Measurements from ENCODE around the gene ENKUR. TPM values are rescaled to one million over a fixed set of nuclear protein-coding genes. Genes with fewer than 3 reads are reported as not detected.
"Not testable (repeated sequence)": the region's sequence is repeated elsewhere in the genome, so short reads cannot be mapped to it uniquely, and the experiment has no call there.

The ENKUR gene
- total RNA-seq, 1 donor from 2014 or later: 0.09 TPM

GRCh38 chr10:25028711-25029110 lies 12.8 kb upstream of the ENKUR start:
- no peak for DNase-seq (ENCODE audit: low spot score)
- ATAC-seq: no peak
- intact Hi-C loops (cut with DNase I): no loop called here

DNA sequence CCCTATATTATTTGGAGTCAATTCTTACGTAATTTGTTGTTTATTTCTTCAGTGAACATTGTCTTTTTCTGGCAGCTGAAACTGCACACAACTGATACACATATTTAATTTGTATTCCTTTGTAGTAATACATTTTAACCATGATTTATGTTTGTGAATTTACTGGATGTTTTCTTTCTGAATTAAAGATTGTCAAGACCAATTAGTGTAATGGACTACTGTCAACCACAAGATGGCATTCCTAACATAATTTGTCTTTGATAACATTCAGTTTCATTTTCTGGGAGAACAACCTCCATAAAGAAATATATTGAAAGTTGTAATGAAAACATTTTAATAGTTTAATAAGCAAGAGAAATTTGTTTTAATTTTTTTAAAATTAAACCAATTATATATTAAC lies 10.5 kb upstream of the ENKUR start:
- no peak for DNase-seq (ENCODE audit: low spot score)
- no peak for ATAC-seq
- intact Hi-C loops (cut with DNase I): no loop called here

- no peak for DNase-seq (ENCODE audit: low spot score)
- intact Hi-C loops (cut with DNase I): no loop called here
- ATAC-seq: peak; percentile 55
Measured at GRCh38 chr10:25024528-25024927, 8.6 kb upstream of the ENKUR start.

- ATAC-seq (no peak), DNase-seq (ENCODE audit: low spot score) (no peak)
- intact Hi-C loops (cut with DNase I): no loop called here
Measured at GRCh38 chr10:25023278-25023677, 7.3 kb upstream of the ENKUR start.

DNA sequence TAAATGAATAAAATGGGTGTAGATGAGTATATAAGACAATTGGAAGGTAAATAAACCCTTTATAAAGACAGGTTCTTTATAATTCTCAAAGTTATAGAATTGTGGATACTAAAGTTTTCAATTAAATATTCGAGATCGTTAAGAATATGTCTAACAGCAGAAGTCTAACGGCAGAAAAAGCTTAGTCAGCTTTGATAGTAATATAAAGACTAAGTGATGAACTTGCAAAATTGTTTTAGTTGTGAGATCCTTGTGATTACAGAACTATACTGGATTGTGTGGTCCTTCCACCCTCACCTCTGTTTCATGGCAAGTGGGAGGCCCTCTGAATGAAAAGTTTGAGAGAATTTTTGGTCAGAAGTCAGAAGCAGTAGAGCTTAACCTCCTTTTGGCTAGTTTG lies 2.7 kb upstream of the ENKUR start:
- ATAC-seq (no peak), DNase-seq (ENCODE audit: low spot score) (no peak)
- intact Hi-C loops (cut with DNase I): no loop called here

GRCh38 chr10:25017661-25018060 lies 1.7 kb upstream of the ENKUR start:
- DNase-seq (ENCODE audit: low spot score) (no peak), ATAC-seq (no peak)
- intact Hi-C loops (cut with DNase I): no loop called here

DNA sequence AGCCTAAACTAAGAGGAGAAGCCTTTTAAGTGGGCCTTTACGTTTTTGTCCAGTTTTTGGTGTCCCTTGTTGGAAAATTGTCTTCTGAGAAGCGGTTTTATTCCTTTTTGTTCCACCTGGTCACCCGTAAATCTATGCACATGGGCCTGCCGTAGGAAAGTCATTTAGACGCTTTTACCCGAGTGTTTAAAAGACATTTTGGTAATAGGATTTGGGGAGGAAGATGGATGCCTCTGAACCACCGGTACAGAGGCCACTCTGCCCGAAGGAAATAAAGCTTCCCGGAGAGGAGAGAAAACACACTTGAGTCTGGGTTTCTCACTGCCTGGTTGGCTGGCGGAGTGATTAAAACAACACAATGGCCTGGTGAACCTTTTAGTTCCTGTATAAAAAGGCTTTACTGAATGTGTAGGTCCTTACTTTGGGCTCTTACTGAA lies 1.2 kb upstream of the ENKUR start:
- intact Hi-C loops (cut with DNase I): no loop called here
- ATAC-seq (no peak), DNase-seq (ENCODE audit: low spot score) (no peak)

DNA sequence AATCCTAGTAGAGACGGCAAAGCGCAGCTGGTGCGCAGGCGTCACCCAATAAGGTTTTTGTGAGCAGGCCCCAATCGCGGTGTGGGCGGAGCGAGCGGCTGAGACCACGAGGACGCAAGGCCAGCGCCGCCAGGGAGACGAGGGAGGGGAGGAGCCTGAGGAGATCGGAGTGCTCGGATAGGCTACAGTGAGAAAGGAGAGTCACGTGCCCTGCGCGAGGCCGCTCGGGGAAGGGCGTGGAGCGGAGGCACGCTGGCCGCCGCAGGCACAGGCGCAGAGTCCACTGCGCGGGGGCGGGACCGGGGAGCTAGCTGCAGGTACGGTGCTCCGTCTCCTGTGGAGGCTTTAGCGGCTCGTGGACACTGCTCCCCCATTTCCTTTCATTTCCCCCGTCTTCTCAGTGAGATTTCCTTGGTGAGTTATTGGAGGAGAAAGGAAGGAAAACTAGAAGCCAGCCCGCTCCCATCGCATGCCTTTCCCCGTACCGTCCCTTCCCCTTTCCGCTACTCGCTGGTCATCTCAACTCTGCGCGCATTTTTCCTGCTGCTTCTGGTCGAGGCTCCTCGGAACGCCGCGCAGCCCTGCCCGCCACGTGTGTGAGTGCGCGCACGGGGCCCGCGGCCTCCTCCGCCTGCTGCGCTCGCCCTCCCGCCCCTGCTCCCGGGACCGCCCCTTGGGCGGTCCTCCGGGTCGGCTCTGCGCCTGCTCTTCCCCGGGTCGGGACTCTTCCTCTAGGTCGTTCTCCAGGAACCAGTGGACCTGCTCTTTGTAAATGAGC lies 607 bp upstream of the ENKUR start, which contains the start of gene THNSL1:
TSS of gene THNSL1 (plus strand) at position 237 of the 778 bp plus-strand sequence. CDS start 6,612 bp downstream, outside the sequence.
- intact Hi-C loops (cut with DNase I): no loop called here
- DNase-seq (ENCODE audit: low spot score): peak; percentile 99
- peak; percentile 100 for ATAC-seq

GRCh38 chr10:25014579-25014978 lies 1.4 kb downstream of the ENKUR start:
- DNase-seq (ENCODE audit: low spot score): no peak
- intact Hi-C loops (cut with DNase I): no loop called here
- ATAC-seq: no peak

DNA sequence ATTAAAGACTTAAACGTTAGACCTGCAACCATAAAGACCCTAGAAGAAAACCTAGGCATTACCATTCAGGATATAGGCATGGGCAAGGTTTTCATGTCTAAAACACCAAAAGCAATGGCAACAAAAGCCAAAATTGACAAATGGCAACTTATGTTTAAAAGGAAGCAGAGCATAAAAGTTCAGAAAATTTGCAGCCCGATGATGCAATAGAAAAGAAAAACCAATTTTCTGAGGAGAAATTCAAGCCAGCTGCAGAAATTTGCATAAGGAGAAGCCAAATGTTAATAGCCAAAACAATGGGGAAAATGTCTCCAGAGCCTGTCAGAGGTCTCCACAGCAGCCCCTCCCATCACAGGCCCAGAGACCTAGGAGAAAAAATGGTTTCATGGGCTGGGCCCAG lies 4.4 kb downstream of the ENKUR start:
- ATAC-seq; DNase-seq (ENCODE audit: low spot score); intact Hi-C loops (cut with DNase I): not testable (repeated sequence)

DNA sequence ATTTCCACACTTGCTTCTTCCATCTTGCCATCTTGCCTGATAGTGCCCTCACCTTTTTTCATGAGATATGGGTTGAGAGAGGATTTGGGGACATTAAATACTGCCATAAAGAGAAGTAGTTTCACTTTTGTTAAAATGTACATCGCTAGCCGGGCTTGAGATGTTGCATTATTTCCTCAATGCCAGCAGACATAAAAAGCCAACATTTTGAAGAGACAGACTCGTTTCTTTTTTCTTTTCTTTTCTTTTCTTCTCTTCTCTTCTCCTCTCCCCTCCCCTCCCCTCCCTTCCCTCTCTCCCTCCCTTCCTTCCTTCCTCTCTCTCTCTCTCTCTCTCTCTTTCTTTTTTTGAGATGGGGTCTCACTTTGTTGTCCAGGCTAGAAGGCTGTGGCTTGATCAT lies 17.9 kb downstream of the ENKUR start:
- intact Hi-C loops (cut with DNase I): no loop called here
- DNase-seq (ENCODE audit: low spot score): no peak
- ATAC-seq: no peak

DNA sequence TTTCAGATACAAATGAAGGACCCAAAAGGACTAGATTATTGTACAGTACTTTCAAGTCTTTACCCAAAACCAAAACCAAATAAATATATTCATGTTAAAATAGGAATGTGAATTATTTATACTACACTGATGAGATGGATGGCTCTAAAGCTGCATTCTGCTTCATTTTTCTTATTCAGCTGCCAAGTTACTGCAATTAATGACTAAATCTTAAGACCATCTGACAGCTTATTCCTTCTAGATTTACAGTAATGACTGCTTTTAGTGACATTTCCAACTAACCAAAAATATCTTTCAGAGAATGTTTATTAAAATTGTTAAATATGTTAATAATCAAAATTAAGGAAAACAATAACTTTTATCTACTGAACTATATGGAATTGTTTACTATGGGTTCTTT lies 20.9 kb downstream of the ENKUR start:
- DNase-seq (ENCODE audit: low spot score): no peak
- ATAC-seq: no peak
- intact Hi-C loops (cut with DNase I): no loop called here

- intact Hi-C loops (cut with DNase I): no loop called here
- ATAC-seq: no peak
- no peak for DNase-seq (ENCODE audit: low spot score)
Measured at GRCh38 chr10:24993237-24993958, 22.6 kb downstream of the ENKUR start.

GRCh38 chr10:24992512-24993133 lies 23.3 kb downstream of the ENKUR start:
- intact Hi-C loops (cut with DNase I): no loop called here
- ATAC-seq: no peak
- no peak for DNase-seq (ENCODE audit: low spot score)

GRCh38 chr10:24991298-24991697 lies 24.7 kb downstream of the ENKUR start:
- intact Hi-C loops (cut with DNase I): no loop called here
- no peak for ATAC-seq
- DNase-seq (ENCODE audit: low spot score): no peak

- intact Hi-C loops (cut with DNase I): no loop called here
- ATAC-seq: no peak
- DNase-seq (ENCODE audit: low spot score): no peak
Measured at GRCh38 chr10:24989867-24990266, 26.1 kb downstream of the ENKUR start.

GRCh38 chr10:24988831-24989640 lies 26.9 kb downstream of the ENKUR start:
- intact Hi-C loops (cut with DNase I): no loop called here
- peak; percentile 68 for ATAC-seq
- DNase-seq (ENCODE audit: low spot score): no peak

GRCh38 chr10:24984906-24985305 lies 31.1 kb downstream of the ENKUR start:
- intact Hi-C loops (cut with DNase I): no loop called here
- DNase-seq (ENCODE audit: low spot score): no peak
- ATAC-seq: no peak

DNA sequence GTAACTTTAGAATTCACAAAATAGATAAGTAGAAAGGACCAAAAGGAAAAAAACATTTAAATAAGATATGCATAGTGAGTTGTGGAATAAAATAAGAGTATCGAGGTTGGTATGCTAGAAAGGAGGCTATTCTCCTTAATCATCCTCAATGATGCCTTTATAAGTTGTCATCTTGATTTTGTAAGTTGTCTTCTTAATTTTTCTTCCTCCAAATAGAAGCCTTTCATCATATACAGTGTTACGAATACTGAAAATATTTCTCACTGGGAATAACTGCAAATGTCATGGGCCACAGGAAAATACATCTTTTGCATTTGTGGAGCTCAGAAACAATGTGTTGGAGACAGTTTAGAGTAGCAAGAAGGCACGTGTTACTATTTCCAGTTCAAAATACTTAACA lies 32.0 kb downstream of the ENKUR start:
- ATAC-seq (no peak), DNase-seq (ENCODE audit: low spot score) (no peak)
- intact Hi-C loops (cut with DNase I): no loop called here

Measured in sciatic nerve (tissue), 2 donors.